ENCODE data around the gene HSPA12B. TPM values are rescaled to one million over a fixed set of nuclear protein-coding genes. Genes with fewer than 3 reads are reported as not detected.
A peak's percentile ranks its signal among the peaks of the same experiment; 100 is the strongest.

Gene HSPA12B, protein sequence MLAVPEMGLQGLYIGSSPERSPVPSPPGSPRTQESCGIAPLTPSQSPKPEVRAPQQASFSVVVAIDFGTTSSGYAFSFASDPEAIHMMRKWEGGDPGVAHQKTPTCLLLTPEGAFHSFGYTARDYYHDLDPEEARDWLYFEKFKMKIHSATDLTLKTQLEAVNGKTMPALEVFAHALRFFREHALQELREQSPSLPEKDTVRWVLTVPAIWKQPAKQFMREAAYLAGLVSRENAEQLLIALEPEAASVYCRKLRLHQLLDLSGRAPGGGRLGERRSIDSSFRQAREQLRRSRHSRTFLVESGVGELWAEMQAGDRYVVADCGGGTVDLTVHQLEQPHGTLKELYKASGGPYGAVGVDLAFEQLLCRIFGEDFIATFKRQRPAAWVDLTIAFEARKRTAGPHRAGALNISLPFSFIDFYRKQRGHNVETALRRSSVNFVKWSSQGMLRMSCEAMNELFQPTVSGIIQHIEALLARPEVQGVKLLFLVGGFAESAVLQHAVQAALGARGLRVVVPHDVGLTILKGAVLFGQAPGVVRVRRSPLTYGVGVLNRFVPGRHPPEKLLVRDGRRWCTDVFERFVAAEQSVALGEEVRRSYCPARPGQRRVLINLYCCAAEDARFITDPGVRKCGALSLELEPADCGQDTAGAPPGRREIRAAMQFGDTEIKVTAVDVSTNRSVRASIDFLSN
- polyA plus RNA-seq (ENCODE audit: insufficient read length): 11.5 TPM
- long read RNA-seq, donor 1, transcript HSPA12B-201 (13 exons, 3,151 nt): major isoform, 6 of 6 reads
- long read RNA-seq, donor 1, partial matches to known transcripts: 0 of 6 reads
- long read RNA-seq, donor 1, other reads (novel, unspliced or antisense): 0 of 6 reads
- long read RNA-seq, donor 2, partial matches to known transcripts: 0 of 4 reads
- long read RNA-seq, donor 2, other reads (novel, unspliced or antisense): 0 of 4 reads
- long read RNA-seq, donor 3, transcript HSPA12B-201 (13 exons, 3,151 nt): major isoform, 6 of 6 reads
- long read RNA-seq, donor 3, partial matches to known transcripts: 0 of 6 reads
- long read RNA-seq, donor 3, other reads (novel, unspliced or antisense): 0 of 6 reads
- long read RNA-seq, donor 4: 0 reads
- long read RNA-seq, donor 5, transcript HSPA12B-201 (13 exons, 3,151 nt): major isoform, 5 of 5 reads
- long read RNA-seq, donor 5, partial matches to known transcripts: 0 of 5 reads
- long read RNA-seq, donor 5, other reads (novel, unspliced or antisense): 0 of 5 reads
- long read RNA-seq, donor 6, partial matches to known transcripts: 0 of 3 reads
- long read RNA-seq, donor 6, other reads (novel, unspliced or antisense): 0 of 3 reads
- long read RNA-seq, donor 7, transcript HSPA12B-201 (13 exons, 3,151 nt): major isoform, 6 of 6 reads
- long read RNA-seq, donor 7, partial matches to known transcripts: 0 of 6 reads
- long read RNA-seq, donor 7, other reads (novel, unspliced or antisense): 0 of 6 reads
- long read RNA-seq, donor 8, partial matches to known transcripts: 0 of 1 reads
- long read RNA-seq, donor 8, other reads (novel, unspliced or antisense): 0 of 1 reads

- peak; percentile 61 for DNase-seq
These were observed at the start of gene HSPA12B for GRCh38 chr20:3732327-3733118. HSPA12B (plus strand) TSS chr20:3732685; CDS start chr20:3738675, 5,990 bp downstream.

DNA sequence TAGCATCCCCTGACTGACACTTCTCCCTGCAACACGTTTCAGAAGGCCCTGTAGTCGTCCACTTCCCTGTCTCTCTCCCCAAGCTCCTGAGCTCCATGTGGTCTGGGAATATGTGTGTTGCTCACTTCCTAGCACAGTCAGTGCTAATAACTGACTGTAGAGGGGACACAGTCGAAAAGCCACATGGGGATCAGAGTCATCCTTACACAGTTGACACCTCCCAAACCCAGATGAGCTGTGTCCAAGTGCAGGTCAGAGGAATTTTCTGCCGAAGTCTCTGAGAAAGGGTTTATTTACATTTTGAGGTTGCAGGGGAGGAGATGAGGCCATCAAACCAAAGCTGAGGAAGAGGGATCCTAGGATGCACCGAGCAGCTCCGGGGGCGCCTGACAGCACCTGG lies 47.1 kb upstream of the HSPA12B start:
- DNase-seq: no peak

- DNase-seq: no peak
These were observed 46.1 kb upstream of the HSPA12B start for GRCh38 chr20:3686421-3686820.

DNA sequence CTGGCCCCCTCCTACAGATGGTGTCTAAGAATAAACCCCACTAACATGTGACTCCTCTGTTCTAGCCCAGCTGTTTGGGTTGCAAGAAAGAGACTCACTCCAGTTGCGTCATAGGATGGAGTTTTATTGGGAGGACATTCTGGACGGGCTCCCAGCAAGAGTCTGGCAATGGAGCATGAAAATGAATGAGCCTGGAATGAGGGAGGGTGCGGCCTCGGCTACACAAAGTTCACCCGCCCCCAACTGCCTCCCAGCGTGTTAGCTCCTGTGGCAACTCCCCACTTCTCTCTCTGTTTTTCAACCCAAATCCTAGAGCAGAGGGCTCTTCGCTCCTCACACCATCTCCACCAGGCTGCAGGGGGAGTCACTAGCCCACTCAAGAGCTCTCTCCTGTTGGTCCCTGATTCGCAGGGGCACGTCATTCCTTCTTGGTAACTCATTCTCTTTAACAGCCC lies 45.6 kb upstream of the HSPA12B start:
- DNase-seq: peak; percentile 83

DNA sequence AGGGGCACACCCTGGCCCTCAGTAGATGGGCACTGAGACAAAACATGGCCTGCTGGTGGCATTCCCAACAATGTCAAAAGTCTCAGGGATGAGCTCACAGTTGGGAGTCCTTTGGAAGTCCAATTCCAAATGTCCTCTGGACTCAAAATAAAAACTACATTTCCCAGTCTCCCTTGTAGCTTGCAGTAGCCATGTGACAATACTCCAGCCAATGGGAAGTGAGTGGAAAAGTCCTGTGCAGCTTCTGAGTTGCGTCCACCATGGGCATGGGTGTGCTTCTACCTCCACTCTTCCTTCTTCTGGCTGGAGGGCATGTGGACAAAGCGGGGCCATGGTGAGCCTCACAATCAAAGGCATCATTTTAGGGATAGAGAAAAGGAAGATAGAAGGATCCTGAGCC lies 44.8 kb upstream of the HSPA12B start:
- no peak for DNase-seq

- DNase-seq: no peak
These were observed 42.5 kb upstream of the HSPA12B start for GRCh38 chr20:3689978-3690377.

DNA sequence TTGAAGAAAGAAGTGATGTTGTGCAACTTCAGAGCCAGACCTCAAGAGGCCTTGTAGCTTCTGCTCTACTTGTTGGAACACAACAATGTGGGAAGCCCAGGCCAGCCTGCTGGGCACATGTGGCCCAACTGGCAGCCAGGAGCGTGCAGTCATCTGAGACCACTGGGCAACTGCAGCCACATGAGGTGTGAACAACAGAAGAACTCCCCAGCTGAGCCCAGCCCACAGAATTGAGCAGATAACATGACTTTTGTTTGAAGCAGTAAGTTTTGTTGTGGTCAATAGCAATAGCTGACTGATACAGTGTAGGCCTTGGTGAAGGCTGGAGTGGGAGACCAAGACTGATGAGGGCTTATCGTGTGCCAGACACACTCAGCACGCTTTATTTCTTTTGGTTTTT lies 42.1 kb upstream of the HSPA12B start:
- DNase-seq: no peak

DNA sequence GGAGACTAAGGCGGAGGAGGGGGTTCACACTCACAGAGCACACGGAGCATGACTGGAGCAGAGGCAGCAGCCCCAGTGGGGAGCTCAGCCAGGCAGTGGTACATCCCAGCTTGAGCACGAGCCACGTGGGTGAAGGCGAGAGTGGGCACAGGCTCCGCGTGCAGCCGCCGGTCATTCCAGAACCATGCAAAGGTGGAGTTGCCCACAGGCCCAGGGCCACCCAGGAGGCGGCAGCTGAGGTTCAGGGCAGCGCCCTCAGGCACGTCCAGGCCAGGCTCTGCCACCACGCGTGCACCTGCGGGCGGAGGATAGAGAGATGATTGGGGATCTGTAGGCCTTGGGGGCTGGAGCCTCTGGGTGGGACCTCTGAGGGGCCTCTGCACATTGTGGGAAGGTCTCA lies 41.2 kb upstream of the HSPA12B start:
- no peak for DNase-seq

DNA sequence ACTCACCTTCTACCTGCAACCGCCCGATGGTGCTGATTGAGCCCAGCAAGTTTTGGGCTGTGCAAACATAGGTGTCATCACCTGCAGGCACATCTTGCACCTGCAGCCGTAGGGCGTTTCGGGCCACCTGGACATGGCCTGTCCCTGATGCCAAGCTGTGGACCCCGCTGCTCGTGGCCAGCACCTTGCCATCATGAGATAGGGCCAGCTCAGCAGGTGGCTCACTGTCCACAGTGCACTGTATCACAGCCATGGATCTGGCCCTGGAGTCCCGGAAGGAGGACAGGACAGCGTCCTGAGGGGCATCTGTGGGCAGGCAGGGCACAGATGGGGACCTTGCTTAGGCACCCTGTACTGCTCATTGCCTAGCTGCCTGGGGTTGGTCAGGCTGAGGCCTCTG lies 40.6 kb upstream of the HSPA12B start:
- DNase-seq: no peak

DNA sequence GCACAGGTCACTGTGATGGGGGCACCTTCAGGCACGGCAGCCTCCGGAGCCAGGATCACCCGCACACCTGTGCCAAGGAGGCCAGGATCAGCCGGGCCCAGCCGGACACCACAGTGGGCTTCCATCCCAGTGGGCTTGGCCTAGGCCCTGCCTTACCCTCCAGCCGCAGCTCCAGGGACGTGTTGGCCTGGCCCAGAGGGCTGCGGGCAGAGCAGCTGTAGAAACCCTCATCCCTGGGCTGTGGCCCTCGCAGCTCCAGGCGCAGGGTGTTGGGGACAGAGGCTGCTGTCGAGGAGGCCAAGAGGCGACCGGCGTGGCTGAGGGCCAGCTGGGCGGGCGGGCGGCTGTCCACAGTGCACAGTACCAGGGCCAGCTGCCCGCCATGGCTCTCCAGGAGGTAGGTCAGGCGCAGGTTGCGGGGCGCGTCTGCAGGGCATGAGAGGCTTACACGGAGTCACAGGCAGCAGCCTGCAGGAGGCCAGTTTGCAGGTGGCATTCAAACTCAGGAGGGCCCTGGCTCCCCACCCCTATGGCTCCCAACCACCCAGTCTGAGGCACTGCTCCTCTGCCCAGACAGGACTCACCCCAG lies 39.7 kb upstream of the HSPA12B start:
- DNase-seq: no peak

DNA sequence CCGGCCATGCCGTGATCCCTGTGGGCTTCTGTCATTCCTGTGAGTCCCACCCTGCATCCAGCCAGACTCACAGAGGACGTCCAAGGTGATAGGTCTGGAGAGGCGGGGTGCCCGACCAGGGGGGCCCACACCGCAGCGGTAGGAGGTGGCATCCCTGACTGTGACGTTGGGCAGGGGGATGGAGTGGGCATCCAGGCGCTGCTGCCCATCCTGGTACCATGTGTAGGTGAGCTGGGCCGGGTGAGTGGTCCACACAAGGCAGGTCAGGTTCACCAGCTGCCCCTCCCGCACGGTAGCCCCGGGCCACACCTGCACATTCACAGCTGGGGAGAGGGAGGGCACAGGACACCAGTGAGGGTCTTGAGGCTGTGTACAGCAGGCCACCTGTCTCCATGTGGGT lies 39.1 kb upstream of the HSPA12B start:
- DNase-seq: no peak

- DNase-seq: no peak
These were observed 37.6 kb upstream of the HSPA12B start for GRCh38 chr20:3694864-3695263.

GRCh38 chr20:3696200-3696599 lies 36.3 kb upstream of the HSPA12B start:
- DNase-seq: no peak

DNA sequence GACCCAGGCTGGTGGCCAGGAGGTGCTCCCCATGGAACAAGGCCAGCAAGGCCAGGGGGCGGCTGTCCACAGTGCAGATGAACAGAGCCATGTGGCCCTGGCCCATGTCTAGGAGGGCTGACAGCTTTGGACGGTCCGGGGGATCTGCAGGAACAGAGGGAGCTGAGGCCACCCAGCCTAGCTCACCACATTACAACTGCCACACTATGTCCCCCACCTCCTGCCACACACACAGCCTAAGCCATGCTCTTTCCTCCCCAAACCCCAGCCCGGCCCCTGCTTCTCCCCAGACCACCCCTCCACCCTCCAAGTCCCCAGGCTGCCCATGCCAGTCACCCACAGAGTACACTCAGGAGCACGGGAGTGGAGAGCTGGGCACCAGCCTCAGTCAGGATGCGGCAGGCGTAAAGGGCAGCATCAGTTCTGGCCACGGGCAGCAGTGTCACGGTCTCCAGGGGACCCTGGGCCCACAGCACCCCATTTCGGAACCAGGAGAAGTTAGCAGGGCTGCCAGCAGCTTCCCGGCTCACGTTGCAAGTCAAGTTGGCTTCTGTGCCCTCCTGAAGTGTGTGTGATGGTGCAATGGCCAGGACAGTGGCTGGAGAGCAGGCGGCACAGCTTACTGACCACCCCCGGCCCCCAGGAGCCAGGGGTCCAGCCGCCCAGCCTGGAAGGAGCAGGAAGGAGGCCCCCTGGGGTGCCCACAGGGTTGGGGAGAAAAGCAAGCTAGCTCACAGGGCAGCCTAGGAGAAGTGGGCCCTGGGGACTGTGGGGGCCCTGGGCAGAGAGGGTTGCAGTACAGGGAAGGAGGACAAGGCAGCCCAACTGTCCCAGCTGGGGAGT lies 35.5 kb upstream of the HSPA12B start:
- DNase-seq: no peak

DNA sequence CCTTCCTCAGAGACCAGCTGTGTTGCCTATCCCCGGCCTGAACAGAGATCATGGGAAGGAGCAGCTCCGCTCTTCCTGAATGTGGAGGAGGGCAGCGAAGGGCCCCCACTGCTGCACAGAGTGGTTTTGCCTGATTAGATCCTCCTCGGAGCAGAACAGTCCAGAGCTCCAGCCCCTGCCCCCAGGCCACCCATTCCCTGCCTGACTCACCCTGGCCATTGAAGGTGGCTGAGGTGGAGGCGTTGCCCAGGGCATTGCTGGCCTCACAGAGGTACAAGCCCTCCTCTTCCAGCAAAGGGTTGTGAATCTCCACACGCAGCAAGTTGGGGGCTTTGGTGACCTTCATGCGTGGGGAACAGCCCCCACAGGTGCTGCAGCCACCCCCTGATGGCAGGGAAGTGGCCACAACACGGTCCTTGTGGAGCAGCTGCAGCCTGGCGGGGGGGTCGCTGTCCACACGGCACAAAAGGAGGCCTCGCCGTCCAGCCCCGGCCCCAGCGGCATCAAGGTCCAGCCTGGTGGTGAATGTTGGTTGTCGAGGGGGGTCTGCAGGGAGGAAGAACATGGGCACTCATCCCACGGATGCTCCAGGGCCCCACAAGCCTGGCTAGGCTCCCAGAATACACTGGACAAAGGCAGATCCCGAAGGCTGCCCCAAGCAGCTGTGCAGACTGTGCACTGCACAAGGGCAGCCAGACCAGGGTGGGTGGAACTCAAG lies 34.7 kb upstream of the HSPA12B start:
- no peak for DNase-seq

- DNase-seq: no peak
These were observed 33.9 kb upstream of the HSPA12B start for GRCh38 chr20:3698591-3699001.

DNA sequence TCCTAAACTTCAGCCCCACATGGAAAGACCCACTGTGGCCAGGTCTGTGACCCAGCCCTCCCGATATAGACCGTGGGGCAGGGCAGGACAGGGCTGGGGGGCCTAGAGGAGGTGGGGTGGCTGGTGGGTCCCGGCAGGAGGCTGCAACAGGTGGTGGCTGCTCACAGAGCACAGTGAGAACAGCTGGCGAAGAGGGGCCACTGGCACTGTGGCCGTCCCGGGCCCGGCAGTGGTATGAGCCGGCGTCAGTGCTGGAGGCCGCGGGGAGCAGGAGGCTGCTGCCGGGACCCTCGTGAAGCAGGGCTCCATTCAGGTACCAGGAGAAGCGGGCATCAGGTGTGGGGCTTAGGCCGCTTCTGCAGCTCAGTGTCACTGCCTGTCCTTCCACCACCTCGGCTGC lies 33.4 kb upstream of the HSPA12B start:
- DNase-seq: no peak

DNA sequence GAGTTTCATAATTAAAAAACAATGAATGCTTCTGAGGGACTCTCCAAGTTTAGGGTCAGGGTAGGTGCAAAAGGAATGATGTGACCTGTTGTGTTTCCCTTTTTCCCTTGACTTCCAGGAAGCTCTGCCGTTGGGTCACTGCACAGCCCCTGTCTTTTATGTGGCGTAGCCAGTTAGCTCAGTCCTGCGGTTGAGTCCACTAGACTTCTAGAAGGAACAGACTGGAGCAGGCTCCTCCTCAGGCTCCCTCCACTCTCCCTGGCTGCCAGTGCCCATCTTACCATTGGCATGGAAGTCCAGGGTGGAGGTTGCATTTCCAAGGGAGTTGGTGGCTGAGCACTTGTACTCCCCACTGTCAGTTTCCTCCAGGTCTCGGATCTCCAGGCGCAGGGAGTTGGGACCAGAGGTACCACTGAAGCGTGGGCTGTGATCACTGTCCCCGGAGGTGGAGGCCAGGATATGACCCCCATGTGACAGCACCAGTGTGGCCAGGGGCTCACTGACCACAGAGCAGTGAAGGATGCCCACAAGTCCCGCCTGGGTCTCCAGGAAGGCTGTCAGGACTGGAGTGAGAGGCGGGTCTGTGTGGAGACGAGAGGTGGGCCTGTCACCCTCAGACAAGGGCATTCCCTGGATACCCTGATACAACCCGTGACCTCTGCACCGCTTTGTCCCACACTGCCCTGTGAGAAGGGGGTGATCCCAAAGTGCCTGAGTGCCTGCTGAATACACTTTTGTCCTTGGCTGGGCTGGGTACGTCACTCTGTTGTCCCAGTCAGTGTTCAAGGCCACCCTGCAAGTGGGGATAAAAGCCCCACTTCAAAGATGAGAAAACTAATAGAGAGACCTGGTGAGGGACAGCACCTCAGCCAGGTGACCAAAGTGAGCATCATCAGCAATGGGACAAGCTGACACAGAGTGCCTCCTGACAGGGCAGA lies 31.2 kb upstream of the HSPA12B start:
- no peak for DNase-seq
